Neural progenitor cell (in vitro differentiated cells): ENCODE results near the gene PACRG. TPM values are rescaled to one million over a fixed set of nuclear protein-coding genes. Genes with fewer than 3 reads are reported as not detected.

Experiments used
- DNase-seq: peaks from one replicate; pipeline ENCODE4 v3.0.0-alpha.2; 2016; ENCODE audit warnings: low spot score
- H2AFZ ChIP-seq: fragments of 200-600 bp; sonication (generic); replicated peaks from 2 replicates; pipeline ENCODE4 v1.6.1; 2016; ENCODE audit warnings: antibody characterized with exemption
- H3F3A ChIP-seq: fragments of 200-600 bp; sonication (generic); 2 replicates; pipeline ENCODE4 v1.6.1; 2016; ENCODE audit warnings: antibody characterized with exemption, low read depth
- H3K27ac ChIP-seq: fragments of 200-600 bp; sonication (generic); 2 replicates; pipeline ENCODE4 v1.5.1; 2016; ENCODE audit warnings: mild to moderate bottlenecking
- H3K27me3 ChIP-seq: fragments of 200-600 bp; sonication (generic); 2 replicates; pipeline ENCODE4 v1.6.1; 2016; ENCODE audit warnings: mild to moderate bottlenecking, moderate library complexity
- H3K36me3 ChIP-seq: fragments of 200-600 bp; sonication (generic); 2 replicates; pipeline ENCODE4 v1.5.1; 2016
- H3K4me1 ChIP-seq: fragments of 200-600 bp; sonication (generic); 2 replicates; pipeline ENCODE4 v1.6.1; 2016; ENCODE audit warnings: mixed run types
- H3K4me2 ChIP-seq: fragments of 200-600 bp; sonication (generic); 2 replicates; pipeline ENCODE4 v1.6.1; 2016
- H3K4me3 ChIP-seq: fragments of 200-600 bp; sonication (generic); 2 replicates; pipeline ENCODE4 v1.5.1; 2016
- H3K79me2 ChIP-seq: fragments of 200-600 bp; sonication (generic); 2 replicates; pipeline ENCODE4 v1.6.1; 2016; ENCODE audit warnings: low read depth
- H3K9ac ChIP-seq: fragments of 200-600 bp; sonication (generic); 2 replicates; pipeline ENCODE4 v1.6.1; 2016
- H3K9me3 ChIP-seq: fragments of 200-600 bp; sonication (generic); 2 replicates; pipeline ENCODE4 v1.5.1; 2016; ENCODE audit warnings: low read depth
- H4K20me1 ChIP-seq: fragments of 200-600 bp; sonication (generic); 2 replicates; pipeline ENCODE4 v1.6.1; 2016; ENCODE audit warnings: low read depth
- H3K27ac Mint-ChIP-seq: 3 replicates; pipeline ENCODE4 v1.8.0; 2021; ENCODE audit warnings: mixed read lengths
- H3K27me3 Mint-ChIP-seq: 2 replicates; pipeline ENCODE4 v1.8.0; 2022; ENCODE audit warnings: low read depth, mild to moderate bottlenecking, inconsistent platforms, moderate library complexity, mixed read lengths; ENCODE audit not compliant: insufficient read depth
- H3K36me3 Mint-ChIP-seq: 3 replicates; pipeline ENCODE4 v1.8.0; 2021; ENCODE audit warnings: mixed read lengths
- H3K4me1 Mint-ChIP-seq: 3 replicates; pipeline ENCODE4 v1.8.0; 2021; ENCODE audit warnings: mixed read lengths
- H3K4me3 Mint-ChIP-seq: 3 replicates; pipeline ENCODE4 v1.8.0; 2021; ENCODE audit warnings: mild to moderate bottlenecking, moderate library complexity, mixed read lengths
- H3K9me3 Mint-ChIP-seq: 3 replicates; pipeline ENCODE4 v1.8.0; 2020; ENCODE audit warnings: mixed read lengths
- EZH2 ChIP-seq: fragments of 200-600 bp; sonication (generic); IDR thresholded peaks from 2 replicates; pipeline ENCODE4 v1.6.1; 2017; ENCODE audit warnings: antibody characterized with exemption, mild to moderate bottlenecking, moderate library complexity
- EZH2phosphoT487 ChIP-seq: fragments of 200-600 bp; sonication (generic); IDR thresholded peaks from 2 replicates; pipeline ENCODE4 v1.6.1; 2017; ENCODE audit warnings: antibody characterized with exemption
- total RNA-seq: library from RNA; depleted of rRNA; stranded (reverse); fragments of >200 nt; gene quantifications from 2 replicates; pipeline ENCODE4 v1.2.3, GENCODE V29; 2015; ENCODE audit warnings: low replicate concordance
- TF ChIP-seq, protein P1 (sequence below): fragments of 200-600 bp; sonication (generic); IDR thresholded peaks from 2 replicates; pipeline ENCODE4 v1.5.1; 2017; ENCODE audit warnings: antibody characterized with exemption, mild to moderate bottlenecking

Gene PACRG
- total RNA-seq, 1 donor from 2014 or later: 0.30 TPM

- Mint-ChIP-seq H3K36me3 (no peaks in the 10 kb centered on the region), H3K27ac (peak overlapping the region; percentile 55), H3K27me3 (peaks cover 5% of the 10 kb centered on the region), H3K9me3 (peaks cover 17% of the 10 kb centered on the region), H3K4me3 (no peak overlapping the region), H3K4me1 (no peaks in the 10 kb centered on the region)
- TF ChIP-seq EZH2phosphoT487 (no peak), EZH2 (no peak)
- TF ChIP-seq, protein P1, sequence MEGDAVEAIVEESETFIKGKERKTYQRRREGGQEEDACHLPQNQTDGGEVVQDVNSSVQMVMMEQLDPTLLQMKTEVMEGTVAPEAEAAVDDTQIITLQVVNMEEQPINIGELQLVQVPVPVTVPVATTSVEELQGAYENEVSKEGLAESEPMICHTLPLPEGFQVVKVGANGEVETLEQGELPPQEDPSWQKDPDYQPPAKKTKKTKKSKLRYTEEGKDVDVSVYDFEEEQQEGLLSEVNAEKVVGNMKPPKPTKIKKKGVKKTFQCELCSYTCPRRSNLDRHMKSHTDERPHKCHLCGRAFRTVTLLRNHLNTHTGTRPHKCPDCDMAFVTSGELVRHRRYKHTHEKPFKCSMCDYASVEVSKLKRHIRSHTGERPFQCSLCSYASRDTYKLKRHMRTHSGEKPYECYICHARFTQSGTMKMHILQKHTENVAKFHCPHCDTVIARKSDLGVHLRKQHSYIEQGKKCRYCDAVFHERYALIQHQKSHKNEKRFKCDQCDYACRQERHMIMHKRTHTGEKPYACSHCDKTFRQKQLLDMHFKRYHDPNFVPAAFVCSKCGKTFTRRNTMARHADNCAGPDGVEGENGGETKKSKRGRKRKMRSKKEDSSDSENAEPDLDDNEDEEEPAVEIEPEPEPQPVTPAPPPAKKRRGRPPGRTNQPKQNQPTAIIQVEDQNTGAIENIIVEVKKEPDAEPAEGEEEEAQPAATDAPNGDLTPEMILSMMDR: no peak
- Histone ChIP-seq H3F3A (no peaks in the 10 kb centered on the region), H3K36me3 (no peaks in the 10 kb centered on the region), H3K4me2 (no peak overlapping the region), H3K27me3 (no peaks in the 10 kb centered on the region), H3K9ac (no peak overlapping the region), H3K4me1 (no peaks in the 10 kb centered on the region), H3K9me3 (no peaks in the 10 kb centered on the region), H4K20me1 (no peaks in the 10 kb centered on the region), H3K79me2 (no peaks in the 10 kb centered on the region), H3K27ac (no peak overlapping the region), H3K4me3 (no peak overlapping the region), H2AFZ (no peak overlapping the region)
- DNase-seq: no peak
Measured at GRCh38 chr6:163165922-163166321, 438.1 kb downstream of the PACRG start.

GRCh38 chr6:163166507-163166906 is 438.7 kb downstream of the PACRG start:
- H2AFZ ChIP-seq: no peak overlapping the region
- H3F3A ChIP-seq: no peaks in the 10 kb centered on the region
- no peak overlapping the region for H3K4me2 ChIP-seq
- no peak overlapping the region for H3K4me3 Mint-ChIP-seq
- H3K27me3 ChIP-seq: no peaks in the 10 kb centered on the region
- peaks cover 5% of the 10 kb centered on the region for H3K27me3 Mint-ChIP-seq
- no peak overlapping the region for H3K27ac Mint-ChIP-seq
- peaks cover 20% of the 10 kb centered on the region for H3K9me3 Mint-ChIP-seq
- H3K4me1 Mint-ChIP-seq: no peaks in the 10 kb centered on the region
- H3K36me3 ChIP-seq: no peaks in the 10 kb centered on the region
- no peaks in the 10 kb centered on the region for H3K9me3 ChIP-seq
- DNase-seq: no peak
- H4K20me1 ChIP-seq: no peaks in the 10 kb centered on the region
- no peak for TF ChIP-seq EZH2
- TF ChIP-seq EZH2phosphoT487: no peak
- TF ChIP-seq, protein P1: no peak
- no peaks in the 10 kb centered on the region for H3K36me3 Mint-ChIP-seq
- H3K79me2 ChIP-seq: no peaks in the 10 kb centered on the region
- no peaks in the 10 kb centered on the region for H3K4me1 ChIP-seq
- H3K27ac ChIP-seq: no peak overlapping the region
- H3K9ac ChIP-seq: no peak overlapping the region
- H3K4me3 ChIP-seq: no peak overlapping the region

DNA sequence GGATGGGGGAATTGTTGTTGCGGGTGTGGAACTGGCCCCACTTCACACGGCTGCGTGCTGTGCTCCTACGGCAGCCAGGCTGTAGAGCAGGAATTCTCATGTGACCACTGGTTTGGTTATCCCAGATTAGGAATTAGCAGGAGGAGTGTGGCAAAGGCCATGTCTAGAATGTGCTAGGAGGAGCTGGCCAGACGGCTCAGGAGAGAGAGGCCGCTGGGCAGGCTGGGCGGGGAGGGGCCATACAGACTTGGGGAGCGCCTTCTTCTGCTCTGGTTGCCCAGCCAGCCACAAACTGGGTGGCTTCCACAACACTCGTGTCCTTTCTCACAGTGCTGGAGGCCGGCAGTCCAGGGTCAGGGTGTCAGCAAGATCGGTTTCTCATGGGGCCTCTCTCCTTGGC is 441.7 kb downstream of the PACRG start:
- H2AFZ ChIP-seq: no peak overlapping the region
- no peaks in the 10 kb centered on the region for H3K9me3 ChIP-seq
- H3K27ac ChIP-seq: no peak overlapping the region
- Mint-ChIP-seq H3K27me3 (peaks cover 5% of the 10 kb centered on the region), H3K4me3 (no peak overlapping the region), H3K9me3 (peaks cover 20% of the 10 kb centered on the region), H3K27ac (no peak overlapping the region), H3K36me3 (no peaks in the 10 kb centered on the region), H3K4me1 (no peaks in the 10 kb centered on the region)
- no peak overlapping the region for H3K4me2 ChIP-seq
- no peaks in the 10 kb centered on the region for H3F3A ChIP-seq
- no peaks in the 10 kb centered on the region for H3K36me3 ChIP-seq
- H4K20me1 ChIP-seq: no peaks in the 10 kb centered on the region
- no peak overlapping the region for H3K9ac ChIP-seq
- H3K4me1 ChIP-seq: no peaks in the 10 kb centered on the region
- DNase-seq: no peak
- TF ChIP-seq, protein P1: no peak
- TF ChIP-seq EZH2phosphoT487 (no peak), EZH2 (no peak)
- no peak overlapping the region for H3K4me3 ChIP-seq
- no peaks in the 10 kb centered on the region for H3K79me2 ChIP-seq
- H3K27me3 ChIP-seq: no peaks in the 10 kb centered on the region
